SU-DHL-6 (cell line): ENCODE measurements around the gene TNNI3K.

Experiments
- CTCF ChIP-seq: fragments of 200-600 bp; sonication (generic); IDR thresholded peaks from one replicate; pipeline ENCODE4 v1.5.1; 2017; ENCODE audit warnings: antibody characterized with exemption, mild to moderate bottlenecking, low read length, moderate library complexity; ENCODE audit not compliant: insufficient read depth, poor library complexity, severe bottlenecking
- EZH2phosphoT487 ChIP-seq: fragments of 200-600 bp; sonication (generic), shearing (Covaris generic); conservative IDR thresholded peaks from 2 replicates; pipeline ENCODE4 v1.6.1; 2018; ENCODE audit warnings: mild to moderate bottlenecking, antibody characterized with exemption, low read length, moderate library complexity, mixed read lengths

DNA sequence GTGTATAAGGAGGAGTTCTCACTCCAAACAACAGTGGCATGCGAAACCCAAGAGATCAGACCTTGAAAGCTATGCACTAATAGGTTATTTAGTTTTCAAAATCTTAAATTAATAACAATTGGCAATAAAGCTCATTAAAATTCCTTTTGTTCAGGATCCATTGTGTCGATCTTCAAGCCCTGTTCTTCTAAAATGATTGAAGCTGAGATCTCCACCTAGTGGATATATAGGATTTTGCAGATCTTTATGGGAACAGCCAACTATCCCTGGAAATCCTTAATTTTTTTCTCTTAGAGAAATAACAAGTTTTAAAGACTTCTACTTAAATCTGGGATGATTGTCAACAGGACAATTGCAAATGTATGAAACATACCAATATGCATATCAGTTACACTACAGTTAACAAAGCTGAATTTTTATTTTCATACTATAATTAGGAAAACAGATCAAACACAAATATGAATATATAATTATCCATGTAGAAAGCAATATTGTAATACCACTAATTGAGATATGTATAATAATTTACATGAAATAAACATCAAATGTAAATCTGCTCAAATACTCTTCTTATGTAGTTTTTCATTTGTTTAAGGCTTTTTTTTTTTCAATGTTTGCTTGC, 233.9 kb downstream of the TNNI3K start:
- TF ChIP-seq CTCF = peak; percentile 33
- TF ChIP-seq EZH2phosphoT487 = no peak
